ENCODE measurements around the gene ANKHD1. TPM values are rescaled to one million over a fixed set of nuclear protein-coding genes. Genes with fewer than 3 reads are reported as not detected.

The ANKHD1 gene
- total and polyA plus RNA-seq, 2 donors from 2014 or later: 26.4 to 130 TPM

- intact Hi-C loops (cut with DNase I): no loop called here
- DNase-seq (no peak), FAIRE-seq (no peak)
- Histone ChIP-seq H3K4me3 (ENCODE audit: low read length in 3 of 3) (no peak overlapping the region), H3K27me3 (ENCODE audit: control insufficient read depth, insufficient read depth, low read length) (no peaks in the 10 kb centered on the region), H3K36me3 (ENCODE audit: control insufficient read depth in 2 of 3, insufficient read depth in 3 of 3, low read length in 3 of 3) (peaks cover 0 to 17% (median 10%) of the 10 kb centered on the region in 3 donors), H3K9me3 (ENCODE audit: control insufficient read depth in 2 of 3, insufficient read depth in 1 of 3, low read length in 3 of 3) (no peaks in the 10 kb centered on the region), H3K4me1 (ENCODE audit: control insufficient read depth in 2 of 3, insufficient read depth in 2 of 3, low read depth in 1 of 3, low read length in 3 of 3) (no peaks in the 10 kb centered on the region), H3K27ac (ENCODE audit: low read depth in 2 of 2, low read length in 2 of 2) (no peak overlapping the region), H3K9ac (ENCODE audit: low read length in 3 of 3) (no peak overlapping the region)
- TF ChIP-seq CTCF (IDR thresholded peaks at IDR 0.05; ENCODE audit: borderline replicate concordance, extremely low read depth, insufficient read depth): no peak
These were observed 87.3 kb downstream of the ANKHD1 start for GRCh38 chr5:140488914-140489313.

- Histone ChIP-seq H3K27ac (ENCODE audit: low read depth in 2 of 2, low read length in 2 of 2) (no peak overlapping the region), H3K9ac (ENCODE audit: low read length in 3 of 3) (no peak overlapping the region), H3K9me3 (ENCODE audit: control insufficient read depth in 2 of 3, insufficient read depth in 1 of 3, low read length in 3 of 3) (no peaks in the 10 kb centered on the region), H3K36me3 (ENCODE audit: control insufficient read depth in 2 of 3, insufficient read depth in 3 of 3, low read length in 3 of 3) (peaks cover 0 to 21% (median 0%) of the 10 kb centered on the region in 3 donors), H3K4me1 (ENCODE audit: control insufficient read depth in 2 of 3, insufficient read depth in 2 of 3, low read depth in 1 of 3, low read length in 3 of 3) (no peaks in the 10 kb centered on the region), H3K27me3 (ENCODE audit: control insufficient read depth, insufficient read depth, low read length) (no peaks in the 10 kb centered on the region), H3K4me3 (ENCODE audit: low read length in 3 of 3) (no peak overlapping the region)
- no peak for TF ChIP-seq CTCF (IDR thresholded peaks at IDR 0.05; ENCODE audit: borderline replicate concordance, extremely low read depth, insufficient read depth)
- FAIRE-seq (peak; percentile 6), DNase-seq (peak in 2 of 5 donors; percentile 5 to 12)
- intact Hi-C loops (cut with DNase I): no loop called here
These were observed 96.3 kb downstream of the ANKHD1 start for GRCh38 chr5:140497897-140498296.

GRCh38 chr5:140498591-140498990 lies 97.0 kb downstream of the ANKHD1 start:
- no peak for TF ChIP-seq CTCF (IDR thresholded peaks at IDR 0.05; ENCODE audit: borderline replicate concordance, extremely low read depth, insufficient read depth)
- Histone ChIP-seq H3K9me3 (ENCODE audit: control insufficient read depth in 2 of 3, insufficient read depth in 1 of 3, low read length in 3 of 3) (no peaks in the 10 kb centered on the region), H3K27me3 (ENCODE audit: control insufficient read depth, insufficient read depth, low read length) (no peaks in the 10 kb centered on the region), H3K36me3 (ENCODE audit: control insufficient read depth in 2 of 3, insufficient read depth in 3 of 3, low read length in 3 of 3) (peaks cover 0 to 21% (median 0%) of the 10 kb centered on the region in 3 donors), H3K27ac (ENCODE audit: low read depth in 2 of 2, low read length in 2 of 2) (no peak overlapping the region), H3K4me1 (ENCODE audit: control insufficient read depth in 2 of 3, insufficient read depth in 2 of 3, low read depth in 1 of 3, low read length in 3 of 3) (no peaks in the 10 kb centered on the region), H3K9ac (ENCODE audit: low read length in 3 of 3) (no peak overlapping the region), H3K4me3 (ENCODE audit: low read length in 3 of 3) (no peak overlapping the region)
- intact Hi-C loops (cut with DNase I): no loop called here
- FAIRE-seq (peak; percentile 3), DNase-seq (no peak)

- DNase-seq (no peak), FAIRE-seq (no peak)
- no peak overlapping the region for H3K27ac ChIP-seq (ENCODE audit: low read depth in 2 of 2, low read length in 2 of 2)
- H3K4me1 ChIP-seq (ENCODE audit: control insufficient read depth in 2 of 3, insufficient read depth in 2 of 3, low read depth in 1 of 3, low read length in 3 of 3): no peaks in the 10 kb centered on the region
- H3K27me3 ChIP-seq (ENCODE audit: control insufficient read depth, insufficient read depth, low read length): no peaks in the 10 kb centered on the region
- no peak overlapping the region for H3K9ac ChIP-seq (ENCODE audit: low read length in 3 of 3)
- H3K4me3 ChIP-seq (ENCODE audit: low read length in 3 of 3): no peak overlapping the region
- intact Hi-C loops (cut with DNase I): no loop called here
- peaks cover 4 to 30% (median 10%) of the 10 kb centered on the region in 3 donors for H3K36me3 ChIP-seq (ENCODE audit: control insufficient read depth in 2 of 3, insufficient read depth in 3 of 3, low read length in 3 of 3)
- TF ChIP-seq CTCF (IDR thresholded peaks at IDR 0.05; ENCODE audit: borderline replicate concordance, extremely low read depth, insufficient read depth): no peak
- H3K9me3 ChIP-seq (ENCODE audit: control insufficient read depth in 2 of 3, insufficient read depth in 1 of 3, low read length in 3 of 3): no peaks in the 10 kb centered on the region
These were observed 101.2 kb downstream of the ANKHD1 start for GRCh38 chr5:140502834-140503233.
